ENCODE measurements around the gene MASP1.

Gene MASP1

DNA sequence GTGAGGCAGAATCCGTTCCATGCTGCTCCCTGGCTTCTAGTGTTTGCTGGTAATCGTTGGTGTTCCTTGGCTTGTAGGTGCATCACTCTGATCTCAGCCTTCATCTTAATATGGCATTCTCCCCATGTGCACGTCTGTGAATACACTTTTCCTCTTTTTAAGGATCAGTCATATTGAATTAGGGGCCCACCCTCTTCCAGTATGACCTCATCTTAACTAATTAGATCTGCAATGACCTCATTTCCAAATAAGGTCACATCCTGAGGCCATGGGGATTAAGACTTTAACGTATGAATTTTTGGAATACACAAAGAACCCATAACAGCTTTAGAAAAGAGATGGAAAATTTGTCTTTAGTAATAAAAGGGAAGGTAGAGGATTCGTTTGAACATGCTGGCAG lies 34.1 kb upstream of the MASP1 start:
- no peak for DNase-seq (ENCODE audit: low spot score)
- no peak for TF ChIP-seq CTCF (IDR thresholded peaks at IDR 0.05)
- Histone ChIP-seq H3K27ac (no peak overlapping the region), H3K4me3 (no peak overlapping the region)

GRCh38 chr3:187323091-187323490 lies 31.6 kb upstream of the MASP1 start:
- no peak overlapping the region for H3K4me3 ChIP-seq
- no peak overlapping the region for H3K27ac ChIP-seq
- DNase-seq (ENCODE audit: low spot score): no peak
- no peak for TF ChIP-seq CTCF (IDR thresholded peaks at IDR 0.05)

DNA sequence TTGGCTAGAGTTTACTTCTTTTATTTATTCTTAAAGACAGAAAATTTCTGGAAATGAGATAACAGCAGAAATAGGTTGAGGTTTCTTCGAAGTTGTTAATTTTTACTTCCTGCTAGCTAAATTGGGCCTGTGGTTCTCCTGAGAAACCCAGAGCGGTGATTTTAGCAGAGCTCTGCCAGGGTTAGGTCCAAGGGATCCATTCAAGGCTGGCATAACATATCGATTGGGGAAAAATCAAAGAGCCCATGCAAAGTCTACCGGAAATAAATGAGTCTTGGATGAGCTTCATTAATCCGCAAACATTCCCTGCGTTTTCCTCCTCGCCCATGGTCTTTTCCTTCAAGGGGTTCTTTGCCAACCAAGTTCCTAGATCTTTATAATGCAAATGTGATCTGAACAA lies 30.8 kb upstream of the MASP1 start:
- H3K27ac ChIP-seq: no peak overlapping the region
- DNase-seq (ENCODE audit: low spot score): no peak
- no peak overlapping the region for H3K4me3 ChIP-seq
- TF ChIP-seq CTCF (IDR thresholded peaks at IDR 0.05): no peak

DNA sequence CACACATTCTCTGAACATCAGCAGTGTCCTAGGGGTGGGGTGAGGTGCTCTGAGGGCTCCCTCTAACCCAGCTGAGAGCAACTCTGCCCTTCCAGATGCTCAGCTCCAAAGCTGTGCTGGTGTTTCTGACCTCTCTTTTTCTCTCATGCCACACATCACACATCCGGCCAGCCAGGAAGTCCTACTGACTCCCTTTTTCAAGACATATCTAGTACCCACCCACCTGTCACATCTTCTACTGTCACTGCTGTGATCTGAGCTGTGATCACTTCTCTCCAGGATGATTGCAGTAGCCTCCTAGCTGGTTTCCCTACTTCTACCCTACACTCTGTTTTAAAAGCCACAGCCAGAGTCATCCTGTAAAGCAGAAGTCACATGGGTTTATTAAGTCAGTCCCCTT lies 30.2 kb upstream of the MASP1 start:
- Histone ChIP-seq H3K4me3 (no peak overlapping the region), H3K27ac (no peak overlapping the region)
- no peak for DNase-seq (ENCODE audit: low spot score)
- no peak for TF ChIP-seq CTCF (IDR thresholded peaks at IDR 0.05)

DNA sequence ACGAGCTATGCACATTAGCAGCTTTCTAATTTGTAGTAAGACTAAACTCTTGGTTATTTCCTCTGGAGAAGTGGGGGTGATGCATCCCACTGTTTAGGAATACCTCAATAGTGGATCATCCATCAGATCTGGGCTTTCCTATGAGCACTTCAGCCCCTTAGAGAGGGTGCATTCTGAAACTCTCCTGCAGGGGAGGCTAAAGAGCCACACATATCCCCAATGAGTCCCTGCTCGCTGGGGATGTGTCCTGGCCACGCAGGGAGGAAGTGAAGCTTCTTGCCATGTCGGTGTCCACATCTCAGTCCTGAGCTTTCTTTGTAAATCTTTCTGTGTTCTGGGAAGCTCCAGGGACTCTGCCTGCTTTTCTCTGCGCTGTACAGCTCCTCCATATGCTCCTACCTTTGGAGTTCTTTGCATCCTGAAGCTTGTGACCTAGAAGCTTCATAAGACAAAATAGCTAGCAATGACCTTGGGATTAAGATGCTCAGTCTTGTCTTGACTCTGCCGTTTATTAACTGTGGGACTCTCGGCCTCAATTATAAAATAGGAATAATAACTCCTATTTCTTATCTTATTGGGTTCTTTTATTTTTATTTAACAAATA lies 28.3 kb upstream of the MASP1 start:
- TF ChIP-seq CTCF (IDR thresholded peaks at IDR 0.05): peak; percentile 63
- Histone ChIP-seq H3K4me3 (peak overlapping the region; percentile 63), H3K27ac (no peak overlapping the region)
- DNase-seq (ENCODE audit: low spot score): no peak

GRCh38 chr3:187318819-187319616 lies 27.5 kb upstream of the MASP1 start:
- Histone ChIP-seq H3K4me3 (peak overlapping the region; percentile 63), H3K27ac (no peak overlapping the region)
- no peak for DNase-seq (ENCODE audit: low spot score)
- TF ChIP-seq CTCF (IDR thresholded peaks at IDR 0.05): peak; percentile 78

DNA sequence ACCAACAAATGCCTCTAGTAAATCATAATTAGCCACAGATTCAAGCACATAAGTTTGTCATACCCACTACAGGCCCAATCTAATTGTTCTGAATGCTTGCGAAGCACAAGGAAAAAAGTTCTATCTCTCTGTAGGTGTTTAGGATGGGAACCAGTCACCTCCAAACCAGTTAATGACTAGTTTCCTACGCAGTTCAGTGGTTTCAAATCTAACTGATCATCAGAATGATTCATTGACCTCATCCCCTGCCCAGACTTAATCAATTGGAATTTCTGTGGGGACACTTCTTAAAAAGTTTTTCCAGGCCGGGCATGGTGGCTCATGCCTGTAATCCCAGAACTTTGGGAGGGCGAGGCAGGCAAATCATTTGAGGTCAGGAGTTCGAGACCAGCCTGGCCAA lies 24.3 kb upstream of the MASP1 start:
- no peak for TF ChIP-seq CTCF (IDR thresholded peaks at IDR 0.05)

More for the DNA sequence above, 24.3 kb upstream of the MASP1 start:
- no peak overlapping the region for H3K27ac ChIP-seq
- DNase-seq (ENCODE audit: low spot score): no peak
- H3K4me3 ChIP-seq: no peak overlapping the region

All from coronary artery (tissue), 2 donors.